RWPE1 (cell line): ENCODE results near the gene LSM14A.

Experiments
- CTCF ChIA-PET: fragments of 350-600 bp; sonication (Branson Sonifier 250); formaldehyde crosslinking; extraction: SDS; loops from one replicate; lab custom pipeline; 2021; lab: Yijun Ruan, JAX
- POLR2A ChIA-PET: fragments of 400-600 bp; formaldehyde crosslinking; extraction: SDS; loops from one replicate; lab custom pipeline; 2020; ENCODE audit warnings: antibody characterized with exemption; ENCODE audit not compliant: low non-redundant PET; lab: Yijun Ruan, JAX
- DNase-seq: peaks from one replicate; pipeline ENCODE4 v3.0.0; 2012; ENCODE audit warnings: low spot score
- H3K27ac ChIP-seq: fragments of 450-650 bp; 2 replicates; pipeline ENCODE4 v1.5.1; 2017
- CTCF ChIP-seq: fragments of 450-650 bp; conservative IDR thresholded peaks from 2 replicates; pipeline ENCODE4 v1.5.1; 2017; ENCODE audit warnings: low read depth, mild to moderate bottlenecking

The LSM14A gene

GRCh38 chr19:34269489-34269888, 97.2 kb downstream of the LSM14A start:
- CTCF ChIA-PET, result no interaction called here
- no peak for DNase-seq
- POLR2A ChIA-PET, result no interaction called here
- peak overlapping the region; percentile 78 for H3K27ac ChIP-seq
- TF ChIP-seq CTCF, result no peak

DNA sequence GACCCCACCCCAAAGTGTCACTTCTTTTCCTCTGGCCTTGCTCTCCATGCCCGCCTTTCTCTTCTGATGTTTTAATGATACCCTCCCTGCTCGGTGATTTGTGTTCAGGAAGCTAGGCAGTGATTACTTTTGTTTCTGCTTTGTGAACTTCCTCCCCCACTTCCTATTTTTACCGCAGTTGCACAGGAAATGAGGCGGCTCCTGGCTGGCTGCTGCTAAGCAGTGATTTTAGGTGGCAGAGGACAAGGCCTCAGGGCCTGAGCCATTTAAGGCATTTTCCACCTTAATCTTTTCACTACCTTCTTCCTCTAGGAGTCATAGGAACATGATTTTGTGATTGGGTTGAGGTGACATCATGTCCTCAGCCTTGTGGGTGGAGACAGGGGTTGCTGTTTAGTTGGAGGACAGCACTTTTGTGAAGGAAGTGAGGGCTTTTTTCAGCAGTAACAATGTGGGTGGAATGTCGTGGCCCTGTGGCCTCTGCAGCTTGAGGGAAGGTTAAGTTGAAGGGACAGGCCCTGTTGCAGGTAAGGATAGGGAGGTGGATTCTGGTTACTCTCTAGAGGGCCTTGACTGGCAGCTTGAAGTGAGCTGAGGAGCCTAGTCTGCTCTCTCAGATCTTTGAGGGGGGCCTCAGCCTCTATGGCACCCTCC, 97.8 kb downstream of the LSM14A start:
- POLR2A ChIA-PET, result no interaction called here
- CTCF ChIA-PET, result interaction anchor here (0.6 to 1.0 kb wide), 2 partner anchors 49 to 1656 kb away, joined by 3 read pairs; no protein-coding TSS in a partner anchor
- peak overlapping the region; percentile 78 for H3K27ac ChIP-seq
- DNase-seq, result peak; percentile 61
- TF ChIP-seq CTCF, result no peak

DNA sequence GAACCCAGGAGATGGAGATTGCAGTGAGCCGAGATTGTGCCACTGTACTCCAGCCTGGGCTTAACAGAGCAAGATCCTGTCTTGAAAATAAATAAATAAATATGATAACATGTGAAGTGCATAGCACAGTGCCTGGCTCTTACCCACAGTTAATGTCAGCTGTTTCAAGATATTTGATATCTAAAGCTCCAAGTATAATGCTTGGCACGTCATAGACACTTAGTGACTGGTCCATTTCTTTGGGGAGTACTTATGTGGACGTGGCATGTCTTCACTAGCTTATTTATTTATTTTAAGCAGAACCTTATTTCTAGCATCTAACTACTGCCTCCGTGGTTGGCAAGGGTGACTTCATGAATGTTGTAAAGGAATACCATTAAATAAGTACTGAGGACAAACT, 100.8 kb downstream of the LSM14A start:
- no peak for TF ChIP-seq CTCF
- CTCF ChIA-PET, result no interaction called here
- no peak for DNase-seq
- POLR2A ChIA-PET, result no interaction called here
- H3K27ac ChIP-seq, result no peak overlapping the region

- no peak overlapping the region for H3K27ac ChIP-seq
These were observed 102.1 kb downstream of the LSM14A start for GRCh38 chr19:34274284-34274826.

DNA sequence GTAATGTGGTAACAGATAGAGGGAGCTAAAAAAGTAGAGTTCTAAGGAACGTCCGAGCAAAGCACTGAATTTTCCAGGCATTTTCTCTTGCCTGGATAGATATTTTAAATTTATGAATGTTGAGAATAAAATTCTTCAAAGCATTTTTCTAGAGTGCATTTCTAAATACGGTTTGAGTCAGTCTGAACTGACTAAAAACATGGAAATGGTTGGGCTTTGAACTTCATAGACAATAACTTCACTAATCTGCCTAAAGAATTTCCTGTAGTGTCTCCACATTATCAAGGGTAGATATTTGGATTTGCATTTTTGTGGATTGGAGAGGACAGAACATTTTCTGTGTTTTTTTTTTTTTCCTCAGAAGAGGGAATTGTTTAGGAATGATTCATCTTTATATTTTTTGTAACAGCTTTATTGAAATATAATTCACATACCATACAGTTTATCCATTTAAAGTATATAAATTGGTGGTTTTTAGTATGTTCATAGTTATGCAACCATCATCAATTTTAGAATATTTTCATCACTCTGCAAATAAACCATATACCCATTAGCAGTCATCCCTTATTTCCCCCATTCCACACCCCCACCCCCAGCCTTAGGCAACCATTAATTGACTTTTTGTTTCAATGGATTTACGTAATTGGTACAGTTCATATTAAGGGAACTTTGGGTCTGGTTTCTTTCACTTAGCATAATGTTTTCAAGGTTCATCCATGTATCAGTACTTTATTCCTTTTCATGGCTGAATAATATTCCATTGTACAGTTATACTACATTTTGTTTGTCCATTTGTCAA, 102.7 kb downstream of the LSM14A start:
- ChIA-PET CTCF (no interaction called here), POLR2A (no interaction called here)
- TF ChIP-seq CTCF, result no peak
- peak; percentile 41 for DNase-seq
- no peak overlapping the region for H3K27ac ChIP-seq

More at GRCh38 chr19:34274284-34274826, 102.1 kb downstream of the LSM14A start:
- no peak for DNase-seq
- ChIA-PET CTCF (no interaction called here), POLR2A (no interaction called here)
- no peak for TF ChIP-seq CTCF

DNA sequence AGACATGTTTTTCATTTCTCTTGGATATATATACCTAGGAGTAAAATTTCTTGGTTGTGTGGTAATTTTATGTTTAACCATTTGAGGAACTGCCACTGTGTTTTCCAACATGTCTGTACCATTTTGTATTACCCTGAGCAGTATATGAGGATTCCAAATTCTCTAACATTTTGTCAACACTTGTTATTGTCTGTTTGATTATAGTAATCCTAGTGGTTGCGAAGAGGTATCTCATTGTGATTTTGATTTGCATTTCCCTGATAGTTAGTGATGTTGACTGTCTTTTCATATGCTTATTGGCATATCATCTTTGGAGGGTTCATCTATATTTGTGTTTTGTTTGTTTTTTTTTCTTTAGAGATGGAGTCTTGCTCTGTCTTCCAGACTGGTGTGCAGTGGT, 103.4 kb downstream of the LSM14A start:
- no peak for DNase-seq
- ChIA-PET CTCF (no interaction called here), POLR2A (no interaction called here)
- no peak overlapping the region for H3K27ac ChIP-seq
- no peak for TF ChIP-seq CTCF
